Type B pancreatic cell (in vitro differentiated cells): ENCODE measurements around the gene PTGDS. TPM values are rescaled to one million over a fixed set of nuclear protein-coding genes. Genes with fewer than 3 reads are reported as not detected.

Experiments
- DNase-seq: peaks from one replicate; pipeline ENCODE4 v3.0.0; 2021; ENCODE audit warnings: mixed read lengths; ENCODE audit not compliant: unreplicated experiment; ENCODE audit errors: extremely low spot score
- H3K27ac Mint-ChIP-seq: 2 replicates; pipeline ENCODE4 v1.8.0; 2021; ENCODE audit warnings: mild to moderate bottlenecking, mixed read lengths
- H3K27me3 Mint-ChIP-seq: 2 replicates; pipeline ENCODE4 v1.8.0; 2021; ENCODE audit warnings: mixed read lengths
- H3K36me3 Mint-ChIP-seq: 2 replicates; pipeline ENCODE4 v1.8.0; 2021; ENCODE audit warnings: mixed read lengths
- H3K4me1 Mint-ChIP-seq: one replicate; pipeline ENCODE4 v1.8.0; 2021; ENCODE audit warnings: mixed read lengths; ENCODE audit not compliant: unreplicated experiment
- H3K4me3 Mint-ChIP-seq: 2 replicates; pipeline ENCODE4 v1.8.0; 2021; ENCODE audit warnings: mild to moderate bottlenecking, mixed read lengths
- H3K9me3 Mint-ChIP-seq: 2 replicates; pipeline ENCODE4 v1.8.0; 2021; ENCODE audit warnings: mixed read lengths
- total RNA-seq: library from RNA; stranded (reverse); gene quantifications from 2 replicates; pipeline ENCODE4 v1.2.1, GENCODE V29; 2021; ENCODE audit warnings: low replicate concordance
- TF ChIP-seq, protein P1 (sequence below): fragments of 200-600 bp; sonication (generic); conservative IDR thresholded peaks from 2 replicates; pipeline ENCODE4 v1.5.0; 2021; ENCODE audit warnings: antibody characterized with exemption, mild to moderate bottlenecking

PTGDS gene
- total RNA-seq, 1 donor from 2014 or later, result 1.7 TPM

DNA sequence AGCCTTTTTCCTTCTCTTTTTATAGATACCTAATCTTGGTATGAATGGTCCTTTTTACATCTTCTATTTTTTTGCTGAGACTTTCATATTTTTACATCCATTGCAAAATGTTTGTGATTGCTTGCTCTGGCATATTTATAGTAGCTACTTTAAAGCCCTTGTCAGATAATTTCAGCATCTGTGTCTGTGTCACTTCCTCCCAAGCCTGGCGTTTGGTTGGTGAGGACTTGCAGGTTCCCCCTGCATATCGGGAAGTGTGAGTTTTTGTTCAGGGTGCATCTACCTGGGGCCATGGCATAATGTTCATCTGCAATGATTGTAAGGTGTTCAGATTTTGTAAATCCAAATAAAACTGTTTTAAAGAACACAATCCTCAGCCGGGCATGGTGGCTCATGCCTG lies 41.7 kb upstream of the PTGDS start:
- Mint-ChIP-seq H3K27me3 (no peaks in the 10 kb centered on the region), H3K36me3 (peaks cover 26% of the 10 kb centered on the region)
- TF ChIP-seq, protein P1, sequence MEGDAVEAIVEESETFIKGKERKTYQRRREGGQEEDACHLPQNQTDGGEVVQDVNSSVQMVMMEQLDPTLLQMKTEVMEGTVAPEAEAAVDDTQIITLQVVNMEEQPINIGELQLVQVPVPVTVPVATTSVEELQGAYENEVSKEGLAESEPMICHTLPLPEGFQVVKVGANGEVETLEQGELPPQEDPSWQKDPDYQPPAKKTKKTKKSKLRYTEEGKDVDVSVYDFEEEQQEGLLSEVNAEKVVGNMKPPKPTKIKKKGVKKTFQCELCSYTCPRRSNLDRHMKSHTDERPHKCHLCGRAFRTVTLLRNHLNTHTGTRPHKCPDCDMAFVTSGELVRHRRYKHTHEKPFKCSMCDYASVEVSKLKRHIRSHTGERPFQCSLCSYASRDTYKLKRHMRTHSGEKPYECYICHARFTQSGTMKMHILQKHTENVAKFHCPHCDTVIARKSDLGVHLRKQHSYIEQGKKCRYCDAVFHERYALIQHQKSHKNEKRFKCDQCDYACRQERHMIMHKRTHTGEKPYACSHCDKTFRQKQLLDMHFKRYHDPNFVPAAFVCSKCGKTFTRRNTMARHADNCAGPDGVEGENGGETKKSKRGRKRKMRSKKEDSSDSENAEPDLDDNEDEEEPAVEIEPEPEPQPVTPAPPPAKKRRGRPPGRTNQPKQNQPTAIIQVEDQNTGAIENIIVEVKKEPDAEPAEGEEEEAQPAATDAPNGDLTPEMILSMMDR, result no peak

DNA sequence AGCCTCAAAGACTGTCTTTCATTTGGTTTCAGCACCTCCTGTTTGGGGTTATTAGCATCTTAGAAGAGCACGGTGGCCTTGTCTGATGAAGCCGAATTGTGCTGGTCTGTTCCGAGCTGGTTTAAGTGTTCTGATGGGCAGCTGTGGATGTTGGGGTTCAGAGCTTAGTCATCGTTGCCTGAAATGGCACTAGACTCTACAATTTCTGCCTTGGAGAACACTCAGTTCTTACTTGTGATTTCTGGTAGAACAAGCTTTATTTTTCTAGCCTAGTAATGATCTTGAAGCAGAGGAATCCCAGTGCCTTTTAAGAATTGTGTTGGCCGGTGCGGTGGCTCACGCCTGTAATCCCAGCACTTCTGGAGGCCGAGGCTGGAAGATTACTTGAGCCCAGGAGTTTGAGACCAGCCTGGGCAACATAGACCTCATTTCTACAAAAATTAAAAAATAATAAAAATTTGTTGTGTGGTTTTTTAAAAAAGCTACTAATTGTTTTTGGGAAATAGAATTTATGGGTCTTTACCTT lies 40.6 kb upstream of the PTGDS start:
- Mint-ChIP-seq H3K4me1 (no peaks in the 10 kb centered on the region), H3K9me3 (peaks cover 5% of the 10 kb centered on the region), H3K36me3 (peaks cover 25% of the 10 kb centered on the region), H3K4me3 (no peak overlapping the region), H3K27ac (no peak overlapping the region), H3K27me3 (no peaks in the 10 kb centered on the region)
- TF ChIP-seq, protein P1, result no peak
- no peak for DNase-seq

More for the DNA sequence above, 41.7 kb upstream of the PTGDS start:
- peaks cover 7% of the 10 kb centered on the region for H3K9me3 Mint-ChIP-seq
- H3K4me3 Mint-ChIP-seq, result no peak overlapping the region
- no peak overlapping the region for H3K27ac Mint-ChIP-seq
- no peak for DNase-seq
- no peaks in the 10 kb centered on the region for H3K4me1 Mint-ChIP-seq

DNA sequence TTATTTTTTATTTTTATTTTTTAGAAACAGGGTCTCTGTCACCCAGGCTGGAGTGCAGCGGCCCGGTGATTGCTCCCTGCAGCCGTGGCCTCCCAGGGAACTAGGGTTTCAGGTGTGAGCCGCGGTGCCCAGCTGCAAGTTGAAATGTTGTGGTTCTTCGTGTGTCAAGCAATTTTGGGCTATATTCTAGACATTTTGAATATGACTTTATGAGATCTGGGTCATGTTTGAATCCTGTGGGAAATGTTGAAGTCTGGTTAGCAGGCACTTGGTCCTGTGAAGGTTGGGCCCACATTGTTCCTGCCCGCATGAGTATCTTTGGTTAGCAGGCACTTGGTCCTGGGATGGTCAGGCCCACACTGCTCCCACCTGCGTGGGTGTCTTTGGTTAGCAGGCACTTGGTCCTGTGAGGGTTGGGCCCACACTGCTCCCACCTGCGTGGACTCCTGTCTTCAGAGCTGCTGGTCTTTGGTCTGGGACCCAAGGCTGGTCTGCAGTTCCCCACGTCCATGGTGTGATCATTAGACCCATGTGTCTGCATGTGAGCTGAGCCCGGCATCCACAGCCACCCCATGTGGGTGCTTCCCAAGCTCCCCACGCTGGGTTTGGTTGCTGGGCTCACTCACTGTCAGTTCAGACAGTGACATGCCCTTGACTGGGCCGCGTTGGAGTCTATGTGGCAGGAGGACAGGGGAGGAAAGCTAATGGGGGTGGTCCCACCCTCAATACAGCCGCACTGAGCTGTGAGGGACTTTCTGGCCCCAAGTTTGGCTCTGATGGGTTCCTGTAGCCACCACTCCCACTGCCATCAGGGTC lies 39.9 kb upstream of the PTGDS start:
- Mint-ChIP-seq H3K27ac (no peak overlapping the region), H3K27me3 (no peaks in the 10 kb centered on the region), H3K4me3 (no peak overlapping the region), H3K36me3 (peaks cover 20% of the 10 kb centered on the region), H3K9me3 (no peaks in the 10 kb centered on the region), H3K4me1 (no peaks in the 10 kb centered on the region)
- TF ChIP-seq, protein P1, result no peak
- DNase-seq, result no peak

DNA sequence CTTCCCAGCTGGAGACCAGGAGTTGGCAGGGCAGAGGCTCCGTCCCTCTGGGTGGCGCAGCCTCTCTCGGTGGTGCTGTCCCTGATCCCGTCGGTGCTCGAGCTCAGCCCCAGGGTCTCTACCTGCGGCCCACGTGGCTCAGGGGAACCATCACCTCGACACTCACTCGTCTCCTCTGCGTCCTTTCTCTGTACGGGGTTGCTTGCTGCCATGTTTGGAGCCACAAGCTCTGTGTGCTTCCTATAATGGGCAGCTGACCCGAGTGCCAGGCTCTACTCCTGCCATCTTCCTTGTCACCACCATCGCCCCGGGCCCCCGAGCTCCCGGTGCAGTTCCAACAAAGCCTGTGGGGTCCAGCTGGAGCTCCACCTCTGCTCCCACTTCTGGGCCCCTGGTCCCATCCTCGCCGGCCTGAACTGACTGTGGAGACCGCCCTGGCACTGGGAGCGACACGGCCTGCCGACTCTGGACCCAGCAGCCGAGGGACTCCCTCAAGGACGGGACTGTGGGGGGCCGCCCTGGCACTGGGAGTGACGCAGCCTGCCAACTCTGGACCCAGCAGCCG lies 37.8 kb upstream of the PTGDS start:
- Mint-ChIP-seq H3K4me3 (no peak overlapping the region), H3K27ac (no peak overlapping the region), H3K36me3 (peaks cover 8% of the 10 kb centered on the region), H3K9me3 (no peaks in the 10 kb centered on the region), H3K27me3 (no peaks in the 10 kb centered on the region), H3K4me1 (no peaks in the 10 kb centered on the region)
- no peak for DNase-seq
- TF ChIP-seq, protein P1, result no peak

DNA sequence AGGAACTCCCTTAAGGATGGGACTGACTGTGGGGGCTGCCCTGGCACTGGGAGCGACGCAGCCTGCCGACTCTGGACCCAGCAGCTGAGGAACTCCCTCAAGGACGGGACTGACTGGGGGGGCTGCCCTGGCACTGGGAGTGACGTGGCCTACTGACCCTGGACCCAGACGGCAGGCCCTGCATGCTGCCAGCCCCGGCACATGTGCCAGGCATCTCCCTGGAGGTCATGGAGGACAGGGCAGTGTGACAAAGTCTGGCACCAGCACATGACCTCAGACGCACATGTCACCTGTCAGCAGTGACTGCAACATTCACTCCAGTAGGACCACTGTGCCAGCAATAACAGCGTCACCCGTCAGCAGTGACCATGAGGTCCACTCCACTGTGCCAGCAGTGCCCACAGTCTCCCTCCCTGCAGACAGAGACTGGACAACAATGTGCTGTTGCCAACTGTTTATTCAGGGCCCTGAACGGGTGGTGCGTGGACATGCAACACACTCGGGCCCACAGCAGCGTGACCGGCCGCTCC lies 37.2 kb upstream of the PTGDS start:
- H3K9me3 Mint-ChIP-seq, result no peaks in the 10 kb centered on the region
- H3K27ac Mint-ChIP-seq, result no peak overlapping the region
- DNase-seq, result no peak
- H3K27me3 Mint-ChIP-seq, result no peaks in the 10 kb centered on the region
- peaks cover 8% of the 10 kb centered on the region for H3K36me3 Mint-ChIP-seq
- TF ChIP-seq, protein P1, result no peak
- H3K4me1 Mint-ChIP-seq, result peaks cover 4% of the 10 kb centered on the region
- no peak overlapping the region for H3K4me3 Mint-ChIP-seq
